ENCODE data around the gene TAP2. TPM values are rescaled to one million over a fixed set of nuclear protein-coding genes. Genes with fewer than 3 reads are reported as not detected.

TAP2 gene
- total and polyA plus RNA-seq, 2 of the 13 experiments (the other 11 are each of a cell fraction or from before 2014, with no cell fraction given) = 10.3 to 17.6 TPM

GRCh38 chr6:32854376-32855178, 16.0 kb upstream of the TAP2 start (continued):
- peak; percentile 7; the same call in 1 of the 2 replicates for TF ChIP-seq SIN3A (IDR thresholded peaks at IDR 0.05; ENCODE audit: borderline replicate concordance, low read depth, low read length)
- TF ChIP-seq U2AF1 (optimal IDR thresholded peaks at IDR 0.05; ENCODE audit: low read depth, low read length) = no peak
- TF ChIP-seq ZNF619 (CRISPR knock-in tag; IDR thresholded peaks at IDR 0.05) = no peak
- 0 out of 2 replicates have a peak, but pooled peaks have one; percentile 13 for TF ChIP-seq SRY (CRISPR knock-in tag; IDR thresholded peaks at IDR 0.05)
- no peak for TF ChIP-seq RAD21 (CRISPR knock-in tag; IDR thresholded peaks at IDR 0.05)
- TF ChIP-seq ZNF362 (CRISPR knock-in tag; IDR thresholded peaks at IDR 0.05; ENCODE audit: borderline replicate concordance) = no peak
- no peak for TF ChIP-seq GPBP1L1 (CRISPR knock-in tag; IDR thresholded peaks at IDR 0.05)
- no peak for TF ChIP-seq ZFP90 (CRISPR knock-in tag; IDR thresholded peaks at IDR 0.05; ENCODE audit: borderline replicate concordance)
